Activated T-helper 1 cell treated with anti-CD3 and anti-CD28 coated beads, Interleukin-12 subunit alpha, Interleukin-12 subunit beta, Interleukin-2, Interleukin-4 antibody, amounts not matched to agents 30 ng/mL and 10 ng/mL and 1 ng/mL, durations not matched to agents 14 hours and 24 hours and 36 hours (primary cell): ENCODE data around the gene VWA5B1. TPM values are rescaled to one million over a fixed set of nuclear protein-coding genes. Genes with fewer than 3 reads are reported as not detected.
A peak's percentile ranks its signal among the peaks of the same experiment; 100 is the strongest.

Experiments
- DNase-seq: peaks from one replicate; pipeline ENCODE4 v3.0.0; 2021; ENCODE audit warnings: low spot score
- H3K27ac Mint-ChIP-seq: one replicate; pipeline ENCODE4 v1.8.0; 2021; ENCODE audit warnings: mild to moderate bottlenecking, mixed read lengths
- H3K27me3 Mint-ChIP-seq: one replicate; pipeline ENCODE4 v1.8.0; 2022; ENCODE audit warnings: mild to moderate bottlenecking, moderate library complexity, mixed read lengths; ENCODE audit not compliant: insufficient read depth
- H3K36me3 Mint-ChIP-seq: one replicate; pipeline ENCODE4 v1.8.0; 2021; ENCODE audit warnings: low read depth, mixed read lengths
- H3K4me1 Mint-ChIP-seq: one replicate; pipeline ENCODE4 v1.8.0; 2021; ENCODE audit warnings: low read depth, mixed read lengths
- H3K4me3 Mint-ChIP-seq: one replicate; pipeline ENCODE4 v1.8.0; 2021; ENCODE audit warnings: mild to moderate bottlenecking, moderate library complexity, mixed read lengths
- H3K9me3 Mint-ChIP-seq: one replicate; pipeline ENCODE4 v1.8.0; 2021; ENCODE audit warnings: mixed read lengths
- intact Hi-C: fragments of 100-400 bp; cut with micrococcal nuclease; formaldehyde crosslinking; loops from one replicate; pipeline ENCODE4 v1.15.1; 2024
- total RNA-seq: library from RNA; stranded (reverse); gene quantifications from 2 replicates; pipeline ENCODE4 v1.2.3, GENCODE V29; 2022

The VWA5B1 gene
- 0.05 TPM in 1 of 2 replicates, not detected in the other for total RNA-seq

DNA sequence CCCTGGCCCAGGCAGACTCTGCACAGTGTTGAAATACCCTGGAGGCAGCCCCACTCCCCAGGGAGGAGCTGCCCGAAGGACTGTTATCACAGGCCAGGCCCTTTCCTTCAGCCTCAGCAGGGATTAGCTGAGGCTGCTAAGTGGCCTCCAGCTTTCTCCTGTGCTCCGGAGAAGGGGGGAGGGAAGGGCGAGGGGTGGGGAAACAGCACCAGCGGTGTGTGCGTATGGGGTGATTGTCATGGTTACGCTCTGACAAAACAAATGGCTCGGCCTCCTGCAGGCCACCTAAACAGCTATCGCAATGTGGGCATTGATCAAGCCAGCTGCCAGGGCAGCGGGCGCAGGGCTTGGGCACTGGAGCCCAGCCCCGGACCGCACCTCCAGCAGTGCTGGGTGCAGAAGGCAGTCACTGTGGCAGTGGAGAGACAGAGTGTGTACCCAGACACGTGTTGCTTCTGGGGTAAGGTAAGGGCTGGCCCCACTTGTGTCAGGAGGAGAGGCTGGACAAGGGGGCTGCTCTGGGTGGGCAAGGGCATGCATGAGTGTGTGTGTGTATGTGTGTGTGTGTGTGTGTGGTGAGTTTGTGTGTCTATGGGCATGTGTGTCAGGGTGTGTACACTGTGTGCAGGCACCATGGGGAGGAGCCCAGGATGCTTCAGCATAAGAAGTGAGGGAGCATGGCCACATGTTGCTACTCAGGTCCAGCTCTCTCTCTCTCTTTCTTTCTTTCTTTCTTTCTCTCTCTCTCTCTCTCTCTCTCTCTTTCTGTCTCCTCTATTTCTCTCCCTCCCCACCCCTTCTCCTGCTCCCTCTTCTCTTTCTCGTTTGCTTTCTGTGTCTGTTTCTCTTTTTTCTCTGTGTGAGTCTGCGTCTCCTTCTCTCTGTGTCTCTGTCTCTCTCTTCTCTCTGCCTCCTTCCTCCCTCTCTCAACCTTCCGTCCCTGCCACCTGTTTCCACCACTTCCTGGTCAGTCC lies at the start of gene VWA5B1:
TSS of gene VWA5B1 (plus strand) at position 252 of the 974 bp plus-strand sequence. CDS start 19,727 bp downstream, outside the sequence.
- Mint-ChIP-seq H3K9me3 (no peaks in the 10 kb centered on the region), H3K27me3 (peaks cover 36% of the 10 kb centered on the region), H3K36me3 (no peaks in the 10 kb centered on the region), H3K4me1 (peaks cover 15% of the 10 kb centered on the region), H3K27ac (no peak within 1 kb of the TSS), H3K4me3 (no peak within 1 kb of the TSS)
- no peak for DNase-seq
- intact Hi-C loops, result no loop called here

DNA sequence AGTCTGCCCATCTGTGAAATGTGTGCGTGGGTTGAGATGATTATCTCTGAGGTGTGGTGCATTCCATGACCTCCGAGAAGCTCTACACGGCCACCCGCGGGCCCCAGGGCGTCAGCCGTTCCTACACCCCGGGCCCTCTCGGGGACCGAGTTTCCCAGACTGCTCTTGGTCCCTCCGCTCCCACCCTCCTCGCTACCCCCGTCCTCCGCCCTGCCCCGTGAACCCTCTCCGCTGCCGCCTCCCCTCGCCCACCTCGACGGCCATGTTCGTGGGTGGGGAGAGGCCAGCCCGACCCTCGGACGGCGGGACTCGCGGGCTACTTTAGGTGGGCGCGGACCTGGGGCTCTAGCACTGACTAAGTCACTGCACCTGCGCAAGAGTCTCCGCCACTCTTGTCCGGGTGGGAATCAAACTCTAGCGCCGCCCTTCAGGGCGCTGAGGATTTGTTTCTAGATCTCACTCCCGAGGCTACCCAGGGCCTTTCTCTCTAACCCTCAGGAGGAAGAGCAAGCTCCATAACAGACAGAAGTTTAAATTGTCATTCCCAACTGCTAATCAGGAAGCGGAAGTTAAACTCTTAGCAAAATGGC lies 47.7 kb upstream of the VWA5B1 start:
- Mint-ChIP-seq H3K36me3 (no peaks in the 10 kb centered on the region), H3K9me3 (no peaks in the 10 kb centered on the region), H3K4me3 (no peak overlapping the region), H3K27me3 (peaks cover 14% of the 10 kb centered on the region), H3K27ac (no peak overlapping the region), H3K4me1 (no peaks in the 10 kb centered on the region)
- intact Hi-C loops, result no loop called here
- DNase-seq, result no peak

GRCh38 chr1:20248971-20249612 lies 41.6 kb upstream of the VWA5B1 start:
- Mint-ChIP-seq H3K4me3 (peak overlapping the region; percentile 6), H3K4me1 (peaks cover 17% of the 10 kb centered on the region), H3K27ac (peak overlapping the region; percentile 83), H3K27me3 (peaks cover 6% of the 10 kb centered on the region), H3K36me3 (no peaks in the 10 kb centered on the region), H3K9me3 (no peaks in the 10 kb centered on the region)
- intact Hi-C loops, result loop anchor here (1.0 to 2.0 kb wide), 2 partner anchors 62 to 191 kb away; partner anchors contain the start of genes PLA2G2C and UBXN10
- DNase-seq, result peak; percentile 12

- Mint-ChIP-seq H3K27ac (no peak overlapping the region), H3K27me3 (peaks cover 4% of the 10 kb centered on the region), H3K4me1 (peaks cover 17% of the 10 kb centered on the region), H3K9me3 (no peaks in the 10 kb centered on the region), H3K4me3 (no peak overlapping the region), H3K36me3 (no peaks in the 10 kb centered on the region)
- intact Hi-C loops, result no loop called here
- DNase-seq, result no peak
These were observed 40.2 kb upstream of the VWA5B1 start for GRCh38 chr1:20250340-20250989.

DNA sequence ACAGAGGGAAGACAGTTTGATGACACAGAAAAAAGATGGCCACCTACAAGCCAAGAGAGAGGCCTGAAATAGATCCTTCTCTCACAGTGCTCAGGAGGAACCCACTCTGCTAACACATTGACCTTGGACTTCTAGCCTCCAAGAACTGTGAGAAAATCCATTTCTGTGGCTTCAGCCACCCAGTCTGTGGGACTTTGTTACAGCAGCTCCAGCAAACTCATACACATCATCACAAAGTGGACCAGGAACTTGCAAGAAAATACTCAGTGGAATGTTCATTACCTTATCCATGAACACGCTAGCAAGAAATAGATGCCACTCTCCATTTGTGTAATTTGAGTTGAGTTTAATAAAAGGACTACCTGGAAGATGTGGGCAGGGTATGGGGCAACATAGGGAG lies 38.1 kb upstream of the VWA5B1 start:
- no peaks in the 10 kb centered on the region for H3K9me3 Mint-ChIP-seq
- intact Hi-C loops, result no loop called here
- H3K27me3 Mint-ChIP-seq, result peaks cover 5% of the 10 kb centered on the region
- no peak for DNase-seq
- no peak overlapping the region for H3K27ac Mint-ChIP-seq
- H3K4me3 Mint-ChIP-seq, result no peak overlapping the region
- no peaks in the 10 kb centered on the region for H3K36me3 Mint-ChIP-seq
- peaks cover 17% of the 10 kb centered on the region for H3K4me1 Mint-ChIP-seq

DNA sequence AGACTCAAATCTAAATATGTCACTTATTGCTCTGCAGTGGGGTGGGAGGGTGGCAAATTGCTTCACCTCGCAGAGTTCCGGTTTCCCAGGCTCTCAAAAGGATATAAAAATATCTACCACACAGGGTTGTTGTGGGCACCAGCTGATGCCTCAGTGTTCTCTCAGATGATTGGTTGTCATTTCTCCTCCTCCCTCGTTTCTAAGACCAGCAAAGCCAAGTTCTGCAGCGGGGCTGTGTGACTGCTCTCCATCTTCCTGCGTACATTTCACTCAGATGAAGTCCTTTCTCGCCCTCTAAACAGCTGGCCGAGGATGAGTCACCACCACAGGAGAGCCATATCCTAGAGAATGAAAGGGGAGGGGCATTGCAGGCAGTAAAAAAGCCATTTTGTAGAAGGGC lies 35.0 kb upstream of the VWA5B1 start:
- no peak for DNase-seq
- H3K27me3 Mint-ChIP-seq, result peaks cover 6% of the 10 kb centered on the region
- H3K27ac Mint-ChIP-seq, result no peak overlapping the region
- no peak overlapping the region for H3K4me3 Mint-ChIP-seq
- H3K4me1 Mint-ChIP-seq, result no peaks in the 10 kb centered on the region
- intact Hi-C loops, result no loop called here
- no peaks in the 10 kb centered on the region for H3K9me3 Mint-ChIP-seq
- H3K36me3 Mint-ChIP-seq, result no peaks in the 10 kb centered on the region

- no peaks in the 10 kb centered on the region for H3K36me3 Mint-ChIP-seq
- H3K4me1 Mint-ChIP-seq, result no peaks in the 10 kb centered on the region
- H3K27ac Mint-ChIP-seq, result no peak overlapping the region
- H3K9me3 Mint-ChIP-seq, result no peaks in the 10 kb centered on the region
- no peak for DNase-seq
- intact Hi-C loops, result no loop called here
- H3K27me3 Mint-ChIP-seq, result peaks cover 8% of the 10 kb centered on the region
- H3K4me3 Mint-ChIP-seq, result no peak overlapping the region
These were observed 31.0 kb upstream of the VWA5B1 start for GRCh38 chr1:20259646-20260045.

GRCh38 chr1:20261095-20261494 lies 29.6 kb upstream of the VWA5B1 start:
- Mint-ChIP-seq H3K4me3 (no peak overlapping the region), H3K9me3 (no peaks in the 10 kb centered on the region), H3K27me3 (peaks cover 8% of the 10 kb centered on the region), H3K36me3 (no peaks in the 10 kb centered on the region), H3K27ac (no peak overlapping the region), H3K4me1 (no peaks in the 10 kb centered on the region)
- no peak for DNase-seq
- intact Hi-C loops, result no loop called here

DNA sequence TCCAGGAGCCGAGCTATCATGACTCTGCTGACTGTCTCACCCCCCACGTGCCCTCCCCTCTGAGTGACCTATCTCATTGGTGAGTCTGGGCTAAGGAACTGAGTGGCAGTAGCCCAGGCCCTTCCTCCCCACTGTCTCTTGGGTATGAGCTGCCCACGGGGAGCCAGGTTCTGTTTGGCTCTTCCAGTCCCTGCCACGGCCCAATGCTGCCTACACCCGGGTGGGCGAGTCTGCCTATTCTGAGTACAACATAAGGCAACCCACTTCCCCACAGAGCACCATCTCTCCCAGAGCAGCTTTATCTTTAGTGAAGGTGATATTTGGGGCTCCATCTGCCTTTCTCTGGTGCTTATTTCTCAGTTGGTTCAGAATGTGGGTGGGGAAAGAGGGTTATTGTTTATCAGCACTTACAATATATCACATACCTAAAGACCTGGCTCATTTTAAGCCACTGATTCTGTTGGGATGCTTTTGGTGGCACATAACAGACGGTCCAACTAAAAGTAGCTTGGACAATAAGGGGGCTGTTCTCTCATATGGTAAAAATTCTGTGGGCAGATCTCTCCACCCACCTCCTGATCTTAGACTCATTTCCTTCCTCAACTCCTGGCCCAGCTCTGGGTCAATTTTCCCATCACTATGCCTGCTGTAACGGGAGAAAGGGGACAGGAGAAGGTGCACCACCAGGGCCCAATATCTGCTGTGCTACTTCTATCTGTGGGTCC lies 27.7 kb upstream of the VWA5B1 start:
- DNase-seq, result no peak
- H3K4me3 Mint-ChIP-seq, result no peak overlapping the region
- H3K27me3 Mint-ChIP-seq, result peaks cover 6% of the 10 kb centered on the region
- no peaks in the 10 kb centered on the region for H3K36me3 Mint-ChIP-seq
- H3K9me3 Mint-ChIP-seq, result no peaks in the 10 kb centered on the region
- intact Hi-C loops, result no loop called here
- H3K4me1 Mint-ChIP-seq, result no peaks in the 10 kb centered on the region
- no peak overlapping the region for H3K27ac Mint-ChIP-seq

- H3K27ac Mint-ChIP-seq, result no peak overlapping the region
- no peak for DNase-seq
- no peaks in the 10 kb centered on the region for H3K36me3 Mint-ChIP-seq
- peaks cover 6% of the 10 kb centered on the region for H3K27me3 Mint-ChIP-seq
- H3K9me3 Mint-ChIP-seq, result no peaks in the 10 kb centered on the region
- H3K4me1 Mint-ChIP-seq, result no peaks in the 10 kb centered on the region
- intact Hi-C loops, result no loop called here
- no peak overlapping the region for H3K4me3 Mint-ChIP-seq
These were observed 25.4 kb upstream of the VWA5B1 start for GRCh38 chr1:20265250-20265649.

GRCh38 chr1:20266141-20266540 lies 24.5 kb upstream of the VWA5B1 start:
- Mint-ChIP-seq H3K36me3 (no peaks in the 10 kb centered on the region), H3K4me3 (no peak overlapping the region), H3K27ac (no peak overlapping the region), H3K9me3 (peaks cover 8% of the 10 kb centered on the region), H3K4me1 (no peaks in the 10 kb centered on the region), H3K27me3 (peaks cover 12% of the 10 kb centered on the region)
- DNase-seq, result no peak
- intact Hi-C loops, result no loop called here

DNA sequence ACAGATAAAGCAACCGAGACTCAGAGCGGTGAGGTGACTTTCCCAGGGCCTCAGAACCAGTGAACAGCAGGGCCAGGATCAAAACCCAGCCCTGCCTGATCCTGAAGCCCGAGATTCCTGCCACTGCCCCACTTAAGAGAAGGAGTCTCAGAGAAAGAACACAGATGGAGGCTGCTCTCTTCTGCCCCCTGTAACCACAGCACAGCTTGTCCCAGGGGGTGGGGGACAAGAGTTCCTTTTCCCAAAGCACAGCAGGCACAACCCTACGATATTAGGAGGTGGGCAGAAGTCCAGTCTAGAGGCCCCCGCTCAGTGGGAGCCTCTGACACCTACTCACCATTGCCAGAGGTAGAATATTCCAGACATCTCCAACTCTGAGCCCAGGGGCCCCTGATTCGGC lies 24.0 kb upstream of the VWA5B1 start:
- intact Hi-C loops, result no loop called here
- DNase-seq, result no peak
- H3K4me1 Mint-ChIP-seq, result no peaks in the 10 kb centered on the region
- peaks cover 8% of the 10 kb centered on the region for H3K9me3 Mint-ChIP-seq
- H3K36me3 Mint-ChIP-seq, result no peaks in the 10 kb centered on the region
- H3K27ac Mint-ChIP-seq, result no peak overlapping the region
- H3K27me3 Mint-ChIP-seq, result peaks cover 12% of the 10 kb centered on the region
- no peak overlapping the region for H3K4me3 Mint-ChIP-seq
